Duodenal mucosa (tissue), 2 donors: ENCODE data around the gene GOLIM4.

Experiments used
- H3K27ac ChIP-seq: one replicate; pipeline ENCODE4 v1.7.0; 2013; ENCODE audit warnings: low read depth, low read length
- H3K27me3 ChIP-seq, 2 donors: one replicate each; pipeline ENCODE4 v1.7.0; 2013; ENCODE audit warnings: low read length in 2 of 2, control low read depth in 1 of 2; ENCODE audit not compliant: insufficient read depth in 2 of 2, control insufficient read depth in 1 of 2
- H3K36me3 ChIP-seq, 2 donors: one replicate each; pipeline ENCODE4 v1.7.0; 2013; ENCODE audit warnings: low read length in 2 of 2, control low read depth in 1 of 2; ENCODE audit not compliant: insufficient read depth in 2 of 2, control insufficient read depth in 1 of 2
- H3K4me1 ChIP-seq, 2 donors: one replicate each; pipeline ENCODE4 v1.7.0; 2013; ENCODE audit warnings: low read length in 2 of 2, control low read depth in 1 of 2; ENCODE audit not compliant: insufficient read depth in 2 of 2, control insufficient read depth in 1 of 2
- H3K4me3 ChIP-seq, 2 donors: one replicate each; pipeline ENCODE4 v1.7.0; 2013; ENCODE audit warnings: low read length in 2 of 2, low read depth in 1 of 2
- H3K9ac ChIP-seq, 2 donors: one replicate each; pipeline ENCODE4 v1.7.0; 2013; ENCODE audit warnings: low read length in 2 of 2, low read depth in 1 of 2
- H3K9me3 ChIP-seq, 2 donors: one replicate each; pipeline ENCODE4 v1.7.0; 2013; ENCODE audit warnings: low read length in 2 of 2, control low read depth in 1 of 2; ENCODE audit not compliant: control insufficient read depth in 1 of 2

Gene GOLIM4

GRCh38 chr3:168090306-168091085 lies 5.2 kb downstream of the GOLIM4 start:
- peaks cover 41 to 68% of the 10 kb centered on the region in 2 donors for H3K4me1 ChIP-seq
- H3K9me3 ChIP-seq: no peaks in the 10 kb centered on the region
- H3K27me3 ChIP-seq: no peaks in the 10 kb centered on the region
- no peak overlapping the region for H3K27ac ChIP-seq
- H3K36me3 ChIP-seq: no peaks in the 10 kb centered on the region
- H3K4me3 ChIP-seq: peak overlapping the region; percentile 8 to 12
- H3K9ac ChIP-seq: peak overlapping the region in 1 of 2 donors; percentile 3

- Histone ChIP-seq H3K27ac (no peak overlapping the region), H3K4me3 (peak overlapping the region in 1 of 2 donors; percentile 9), H3K36me3 (no peaks in the 10 kb centered on the region), H3K9me3 (no peaks in the 10 kb centered on the region), H3K9ac (no peak overlapping the region), H3K27me3 (no peaks in the 10 kb centered on the region), H3K4me1 (peaks cover 41 to 78% of the 10 kb centered on the region in 2 donors)
These were observed 6.4 kb downstream of the GOLIM4 start for GRCh38 chr3:168089179-168089771.

DNA sequence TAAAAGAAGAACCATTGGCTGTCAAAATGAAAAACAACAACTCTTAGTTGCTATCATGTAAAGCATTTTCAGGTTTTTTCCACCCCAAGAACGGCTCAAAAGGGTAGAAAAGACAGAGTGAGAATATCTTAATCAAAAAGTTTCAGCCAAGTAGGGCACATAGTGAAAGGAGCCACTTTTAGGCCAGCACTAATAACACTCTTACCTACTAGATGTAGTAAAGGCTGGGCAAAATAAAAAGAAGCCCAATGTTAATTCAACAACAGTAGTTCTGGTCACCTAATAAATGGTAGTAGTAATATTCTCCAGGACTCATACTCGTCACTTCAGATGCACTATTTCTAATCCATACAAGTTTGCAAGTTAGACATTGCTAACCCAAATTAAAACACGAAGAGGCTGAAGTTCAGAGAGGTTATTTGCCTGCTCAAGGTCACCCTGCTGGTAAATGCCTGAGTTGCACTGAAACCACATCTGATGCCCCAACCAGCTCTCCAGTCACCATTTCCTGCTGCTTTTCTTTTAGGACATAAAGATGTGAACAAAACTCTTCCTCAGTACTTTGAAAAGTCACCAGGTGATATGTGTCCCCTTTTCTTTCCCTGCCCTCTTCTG lies 7.5 kb downstream of the GOLIM4 start:
- Histone ChIP-seq H3K36me3 (no peaks in the 10 kb centered on the region), H3K9me3 (no peaks in the 10 kb centered on the region), H3K4me3 (peak overlapping the region in 1 of 2 donors; percentile 13), H3K9ac (no peak overlapping the region), H3K4me1 (peaks cover 36 to 85% of the 10 kb centered on the region in 2 donors), H3K27ac (no peak overlapping the region), H3K27me3 (no peaks in the 10 kb centered on the region)

DNA sequence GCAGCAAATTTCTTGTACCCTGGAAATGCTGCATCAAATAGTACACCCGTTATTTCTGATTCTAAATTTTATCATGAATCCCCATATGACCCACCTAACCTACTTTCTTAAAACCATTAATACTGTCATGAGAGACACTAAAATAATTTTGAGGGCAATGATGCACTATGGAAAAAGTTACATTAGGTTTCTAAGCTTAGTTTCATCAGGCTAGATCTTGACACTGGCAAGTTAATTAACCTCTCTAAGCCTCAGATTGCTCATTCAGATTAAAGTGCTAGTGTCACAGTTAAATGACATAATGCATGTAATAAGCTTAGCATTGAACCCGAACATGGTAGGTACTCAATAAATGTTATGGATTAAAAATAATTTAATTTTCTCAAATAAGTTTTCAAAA lies 8.2 kb downstream of the GOLIM4 start:
- Histone ChIP-seq H3K9me3 (no peaks in the 10 kb centered on the region), H3K4me1 (peaks cover 33 to 78% of the 10 kb centered on the region in 2 donors), H3K9ac (no peak overlapping the region), H3K27me3 (no peaks in the 10 kb centered on the region), H3K4me3 (no peak overlapping the region), H3K27ac (no peak overlapping the region), H3K36me3 (no peaks in the 10 kb centered on the region)

GRCh38 chr3:168086541-168087260 lies 9.0 kb downstream of the GOLIM4 start:
- peaks cover 32 to 71% of the 10 kb centered on the region in 2 donors for H3K4me1 ChIP-seq
- no peaks in the 10 kb centered on the region for H3K9me3 ChIP-seq
- no peaks in the 10 kb centered on the region for H3K27me3 ChIP-seq
- no peak overlapping the region for H3K9ac ChIP-seq
- H3K36me3 ChIP-seq: no peaks in the 10 kb centered on the region
- H3K27ac ChIP-seq: no peak overlapping the region
- no peak overlapping the region for H3K4me3 ChIP-seq

DNA sequence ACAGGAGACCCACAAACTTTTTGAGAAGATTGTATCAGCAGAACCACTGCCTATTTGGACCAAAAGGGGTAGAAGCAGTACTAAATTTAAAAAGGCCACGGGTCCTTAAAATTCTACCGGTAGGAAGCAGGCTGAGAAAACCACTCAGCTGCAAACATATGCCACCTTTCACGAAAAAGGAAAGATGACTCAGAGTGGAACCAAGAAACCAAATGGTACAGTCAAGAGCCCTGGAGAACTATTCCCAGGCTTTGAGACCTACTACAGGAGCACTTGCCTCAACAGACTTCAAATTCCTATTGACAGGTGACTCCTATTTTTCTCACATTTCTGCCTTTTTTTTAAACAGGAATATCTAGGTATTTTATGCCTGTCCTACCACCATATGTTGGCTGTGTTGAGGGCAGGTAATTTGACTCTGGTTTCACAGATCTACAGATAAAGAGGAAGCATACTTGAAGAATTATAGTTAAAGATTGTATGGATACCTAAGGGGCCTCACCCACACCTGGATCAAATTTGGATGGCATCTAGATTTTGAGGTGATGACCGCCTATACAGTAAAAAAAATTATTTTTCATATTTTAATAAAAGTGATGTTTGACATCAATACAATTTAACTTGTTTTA lies 10.1 kb downstream of the GOLIM4 start:
- Histone ChIP-seq H3K9me3 (no peaks in the 10 kb centered on the region), H3K9ac (no peak overlapping the region), H3K36me3 (no peaks in the 10 kb centered on the region), H3K27me3 (no peaks in the 10 kb centered on the region), H3K4me1 (peaks cover 27 to 66% of the 10 kb centered on the region in 2 donors), H3K4me3 (no peak overlapping the region), H3K27ac (no peak overlapping the region)

GRCh38 chr3:168083906-168084305 lies 11.8 kb downstream of the GOLIM4 start:
- Histone ChIP-seq H3K9me3 (no peaks in the 10 kb centered on the region), H3K36me3 (no peaks in the 10 kb centered on the region), H3K4me1 (peaks cover 14 to 54% of the 10 kb centered on the region in 2 donors)

GRCh38 chr3:168081856-168082255 lies 13.9 kb downstream of the GOLIM4 start:
- Histone ChIP-seq H3K4me3 (no peak overlapping the region), H3K4me1 (peaks cover 3 to 39% of the 10 kb centered on the region in 2 donors), H3K27me3 (no peaks in the 10 kb centered on the region), H3K27ac (no peak overlapping the region), H3K9ac (no peak overlapping the region), H3K36me3 (no peaks in the 10 kb centered on the region), H3K9me3 (no peaks in the 10 kb centered on the region)

More at GRCh38 chr3:168083906-168084305, 11.8 kb downstream of the GOLIM4 start:
- Histone ChIP-seq H3K4me3 (no peak overlapping the region), H3K27ac (no peak overlapping the region), H3K9ac (no peak overlapping the region), H3K27me3 (no peaks in the 10 kb centered on the region)

- Histone ChIP-seq H3K27me3 (no peaks in the 10 kb centered on the region), H3K36me3 (no peaks in the 10 kb centered on the region), H3K4me1 (peaks cover 3 to 33% of the 10 kb centered on the region in 2 donors), H3K27ac (no peak overlapping the region), H3K4me3 (no peak overlapping the region), H3K9me3 (no peaks in the 10 kb centered on the region), H3K9ac (no peak overlapping the region)
These were observed 14.5 kb downstream of the GOLIM4 start for GRCh38 chr3:168081171-168081771.
